NCI-H2227 (cell line): ENCODE measurements around the gene PDE1C.
"Not testable (repeated sequence)": the region's sequence is repeated elsewhere in the genome, so short reads cannot be mapped to it uniquely, and the experiment has no call there.

Source experiments
- DNase-seq: peaks from one replicate; lab custom pipeline; 2025; ENCODE audit not compliant: unreplicated experiment; lab: John Stamatoyannopoulos, UW

The PDE1C gene

DNA sequence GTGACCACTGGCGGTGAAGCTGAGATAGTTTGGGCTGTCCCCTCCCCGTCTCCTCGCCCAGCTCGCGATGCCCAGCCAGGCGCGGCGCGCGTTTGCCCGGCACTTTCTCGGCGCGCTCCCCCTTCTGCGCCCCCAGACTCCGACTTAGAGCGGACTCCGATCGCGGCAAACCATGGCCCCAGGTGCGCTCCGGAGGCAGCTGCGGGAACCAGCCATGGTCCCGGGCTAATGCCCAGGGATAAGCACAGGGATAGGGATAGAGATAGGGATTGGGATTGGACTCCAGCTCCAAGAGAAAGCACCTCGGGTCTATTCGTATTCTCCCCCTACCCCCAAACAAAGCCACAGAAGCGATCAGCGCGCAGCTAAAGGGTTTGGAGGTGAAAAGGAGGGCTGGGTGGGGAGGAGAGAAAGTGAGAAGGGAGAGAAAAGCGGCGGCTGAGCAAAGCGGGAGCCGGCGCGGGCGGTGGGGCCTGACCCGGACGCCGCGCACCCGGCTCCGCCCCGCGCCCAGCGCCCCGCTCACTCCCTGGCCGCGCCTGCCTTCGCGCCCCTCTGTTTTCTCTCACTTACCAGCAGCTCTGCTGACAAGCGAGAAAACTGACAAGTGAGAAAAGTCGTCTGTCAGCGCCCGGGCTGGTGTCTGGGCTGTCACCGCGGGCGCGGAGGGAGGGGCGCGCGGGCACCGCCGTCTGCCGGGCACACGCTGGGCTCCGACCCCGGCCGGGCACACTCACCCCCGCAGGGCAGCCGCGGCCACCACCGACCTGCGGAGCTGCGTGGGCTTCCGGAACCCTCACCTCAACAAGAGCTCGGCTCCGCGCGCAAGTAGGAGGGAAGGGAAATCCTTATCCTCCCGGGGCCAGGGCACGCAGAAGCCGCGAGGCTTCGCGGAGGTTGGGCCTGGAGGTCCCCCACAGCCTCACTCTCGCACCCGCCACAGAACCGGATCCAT is at the start of gene PDE1C:
TSS of gene PDE1C (minus strand) at position 2 of the 955 bp plus-strand sequence.
- DNase-seq = no peak

DNA sequence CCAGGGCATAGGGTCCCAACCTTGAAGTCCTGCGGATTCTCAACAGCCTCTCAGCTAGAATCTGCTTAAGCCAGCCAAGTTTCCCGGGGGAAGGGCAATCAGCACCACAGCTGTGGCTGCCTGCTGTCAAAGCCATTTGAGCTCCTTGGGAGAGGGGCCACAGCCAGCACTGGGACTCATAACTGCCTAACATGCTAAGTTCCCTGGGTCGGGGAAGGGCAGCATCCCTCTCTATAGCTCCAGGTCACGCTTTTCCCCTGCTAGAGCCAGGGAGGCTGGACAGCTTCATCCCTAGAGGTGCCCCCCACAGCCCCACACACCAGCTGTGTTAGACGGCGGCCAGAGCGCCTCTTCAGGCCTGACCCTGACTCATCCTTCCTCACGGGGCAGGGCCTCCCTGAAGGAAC is 49.6 kb upstream of the PDE1C start:
- DNase-seq = no peak

GRCh38 chr7:32117837-32118236 is 47.6 kb upstream of the PDE1C start:
- DNase-seq = no peak

GRCh38 chr7:32116436-32116835 is 46.2 kb upstream of the PDE1C start:
- DNase-seq = no peak

DNA sequence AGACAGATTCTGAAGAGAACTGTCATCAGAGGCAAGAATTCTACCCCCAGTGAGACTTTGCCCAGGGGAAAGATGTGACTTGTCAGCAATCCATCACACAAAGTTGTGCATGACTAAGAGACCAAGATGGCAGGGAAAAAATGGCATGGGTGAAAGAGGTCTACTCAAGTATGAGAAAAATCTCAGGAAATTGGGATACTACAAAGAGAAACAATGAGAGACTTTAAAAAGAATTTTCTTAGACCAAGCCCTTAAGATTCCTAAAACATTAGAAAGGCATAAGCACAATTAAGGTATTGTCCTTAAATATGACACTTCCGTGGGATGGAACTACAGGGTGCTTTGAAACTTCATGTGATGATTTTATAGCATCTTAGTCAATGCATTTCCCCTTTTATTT is 45.6 kb upstream of the PDE1C start:
- DNase-seq = no peak

- no peak for DNase-seq
Measured at GRCh38 chr7:32108651-32109050, 38.4 kb upstream of the PDE1C start.

GRCh38 chr7:32104766-32105165 is 34.6 kb upstream of the PDE1C start:
- no peak for DNase-seq

- no peak for DNase-seq
Measured at GRCh38 chr7:32103361-32103760, 33.2 kb upstream of the PDE1C start.

DNA sequence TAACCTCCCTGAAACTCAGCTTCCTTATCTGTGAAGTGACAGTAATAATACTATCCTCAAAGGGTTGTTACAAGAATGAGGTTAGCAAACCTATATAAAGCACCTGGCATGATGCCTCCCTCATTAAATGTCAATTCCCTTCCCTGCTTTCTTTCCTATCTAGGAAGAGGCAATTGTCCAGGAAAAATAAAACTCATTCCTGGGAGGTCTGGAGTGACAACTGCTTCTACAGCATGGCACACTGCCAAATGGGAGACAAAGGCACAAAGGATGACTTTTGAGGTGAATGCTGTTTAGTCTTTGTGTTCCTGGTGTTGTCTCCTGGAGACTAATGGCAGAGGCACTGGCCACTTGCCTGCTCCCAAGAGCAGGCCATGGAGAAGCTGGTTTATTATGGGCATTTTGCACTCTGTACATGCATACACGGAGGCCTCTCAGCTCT is 32.2 kb upstream of the PDE1C start:
- no peak for DNase-seq

DNA sequence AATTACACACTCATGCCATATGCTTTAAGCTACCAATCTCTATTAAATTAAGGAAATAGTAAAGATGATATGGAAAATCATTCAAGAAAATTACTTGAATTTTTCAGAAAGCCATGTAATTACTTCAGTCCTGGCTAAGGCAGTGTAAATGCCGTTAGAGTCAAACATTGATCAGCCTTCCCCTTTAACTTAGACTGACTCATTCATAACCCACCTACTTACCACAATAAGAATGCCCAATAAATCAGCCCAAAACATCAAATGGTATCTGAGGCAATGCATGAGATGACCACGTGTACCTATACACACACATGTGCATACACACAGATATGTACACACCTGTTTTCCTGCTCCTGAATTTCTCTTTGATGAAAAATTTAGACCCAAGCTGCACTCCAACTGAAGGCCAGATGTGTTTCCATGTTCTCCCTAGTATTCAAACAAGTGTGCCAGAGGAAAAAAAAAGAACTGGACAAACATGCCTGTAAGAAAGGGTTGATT is 30.2 kb upstream of the PDE1C start:
- DNase-seq = no peak

- no peak for DNase-seq
Measured at GRCh38 chr7:32094516-32094915, 24.3 kb upstream of the PDE1C start.

DNA sequence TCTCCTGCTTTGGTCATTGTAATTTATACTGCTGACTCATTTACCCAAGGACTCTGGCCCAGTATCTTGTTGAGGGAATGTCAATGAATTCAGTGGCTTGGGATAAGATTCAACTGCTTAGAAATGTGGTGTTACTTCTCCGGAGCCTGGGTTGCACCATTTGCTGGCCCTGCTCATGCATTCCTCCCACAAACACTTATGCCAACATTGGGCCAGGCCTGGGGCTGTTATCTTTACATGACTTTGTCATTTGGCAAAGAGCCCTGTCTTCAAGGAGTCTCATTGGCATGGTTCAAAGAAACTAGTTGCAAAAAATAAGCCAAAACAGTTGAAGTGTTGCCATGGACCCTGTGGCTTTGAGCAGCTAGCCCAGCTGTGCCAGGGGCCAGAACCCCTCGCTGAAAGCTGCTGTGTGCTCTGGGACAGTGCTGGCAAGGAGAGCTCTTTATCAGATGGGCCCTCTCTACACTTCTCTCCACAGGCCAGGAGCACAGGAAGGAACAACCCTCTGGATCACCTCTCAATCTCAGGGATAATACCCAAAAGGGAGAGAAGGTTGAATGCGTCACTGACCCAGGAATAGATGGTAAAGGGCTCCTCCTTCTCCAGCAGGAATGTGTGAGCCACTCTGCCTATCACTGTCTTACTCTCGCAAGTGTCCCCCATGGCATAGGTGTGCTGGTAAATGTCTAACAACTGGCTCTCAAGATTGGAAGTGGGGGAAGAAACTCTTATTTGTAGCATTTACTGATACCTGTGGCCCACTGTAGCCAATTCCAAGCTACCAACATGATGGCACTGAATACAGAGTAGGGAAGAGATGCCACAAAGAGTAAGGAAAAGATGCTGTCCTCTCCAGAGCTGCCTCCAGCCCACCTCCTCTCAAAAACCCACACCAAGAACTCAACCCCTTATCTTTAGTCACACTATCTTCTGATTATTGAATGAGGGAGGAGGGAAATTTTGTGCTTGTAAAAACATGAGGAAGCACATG is 23.5 kb upstream of the PDE1C start:
- no peak for DNase-seq

DNA sequence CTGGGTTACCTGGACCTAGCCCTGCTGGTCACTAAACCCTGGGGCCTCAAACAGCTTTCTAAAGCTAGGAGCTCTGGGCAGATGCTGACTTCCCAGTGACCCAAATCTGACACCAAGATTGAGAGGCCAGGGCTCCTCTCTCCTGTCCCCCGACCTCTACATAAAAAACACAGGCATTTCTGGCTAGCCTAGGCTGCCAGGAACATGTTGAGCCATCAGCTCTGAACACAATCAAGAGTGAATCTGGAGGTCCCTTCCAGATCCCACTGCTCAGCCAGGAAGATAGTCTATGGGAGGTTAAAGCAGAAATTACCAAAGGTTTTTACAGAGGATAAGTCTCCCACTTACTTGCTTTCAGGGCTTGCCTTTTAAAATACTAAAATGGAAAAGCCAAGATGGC is 22.1 kb upstream of the PDE1C start:
- DNase-seq = no peak

DNA sequence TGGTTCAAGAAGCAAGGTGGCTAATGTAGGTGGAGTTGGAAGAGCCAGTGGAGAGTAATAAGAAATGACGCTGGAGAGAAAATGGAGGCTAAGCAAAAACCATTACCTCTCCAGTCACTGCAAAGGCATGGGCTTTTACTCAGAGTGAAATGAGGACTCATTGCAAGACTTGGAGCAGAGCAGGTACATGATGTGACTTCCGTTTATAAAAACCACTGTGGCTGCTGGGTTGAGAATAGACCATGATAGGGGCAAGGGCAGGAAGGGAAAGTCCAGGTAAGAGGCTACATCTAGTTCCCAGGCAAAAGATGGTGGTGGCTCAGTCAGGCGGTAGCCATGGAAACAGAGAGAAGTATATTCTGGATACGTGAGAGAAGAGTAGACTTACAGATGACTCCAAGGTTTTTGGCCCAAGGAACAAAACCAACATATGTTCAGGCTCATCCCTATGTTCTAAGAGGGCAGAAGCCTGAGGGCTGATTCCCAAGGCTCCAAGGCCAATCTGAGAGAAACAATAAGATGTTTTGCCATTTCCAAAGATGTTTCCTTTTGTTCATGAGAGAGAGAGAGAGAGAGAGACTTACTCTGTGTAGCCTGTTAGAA is 21.5 kb upstream of the PDE1C start:
- no peak for DNase-seq

DNA sequence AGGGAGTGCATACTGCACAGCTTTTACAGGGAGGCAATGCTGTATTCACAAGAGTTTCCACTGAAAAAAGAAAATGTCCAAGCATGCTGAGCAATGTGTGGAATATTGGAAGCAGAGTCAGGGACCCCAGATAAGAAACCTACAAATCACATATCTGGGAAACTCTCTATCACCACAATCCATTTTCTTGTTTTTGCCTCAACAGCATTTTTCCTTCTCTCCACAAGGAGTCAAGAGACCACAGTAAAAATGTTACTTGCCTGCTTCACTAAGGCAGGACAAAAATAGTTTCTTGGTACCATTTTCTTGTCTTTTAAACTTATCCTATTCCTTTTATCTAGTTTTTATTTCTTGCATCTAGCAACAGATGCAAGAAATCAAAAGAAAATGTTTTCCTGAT is 19.5 kb upstream of the PDE1C start:
- no peak for DNase-seq

- no peak for DNase-seq
Measured at GRCh38 chr7:32089256-32089655, 19.0 kb upstream of the PDE1C start.

DNA sequence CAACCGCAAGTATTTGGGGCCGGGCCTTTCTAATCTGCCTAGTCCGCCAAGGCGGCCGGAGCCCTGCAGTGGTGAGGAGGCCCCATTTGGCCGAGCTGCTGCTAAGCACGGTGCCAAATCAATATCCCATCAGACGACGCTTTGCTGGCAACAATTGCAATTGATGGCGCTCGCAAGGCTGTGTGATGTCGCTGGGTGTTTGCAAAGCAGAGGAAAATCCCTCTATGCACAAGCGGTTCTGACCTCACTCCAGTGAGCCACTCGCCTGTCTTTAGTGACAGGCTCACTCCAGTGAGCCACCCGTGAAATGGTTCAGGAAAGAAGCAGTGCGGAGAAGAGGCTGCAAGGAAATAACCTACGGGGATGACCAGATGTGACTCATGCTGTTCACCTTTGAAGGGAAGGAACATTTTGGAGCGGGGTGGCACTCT is 18.3 kb upstream of the PDE1C start:
- DNase-seq = no peak

DNA sequence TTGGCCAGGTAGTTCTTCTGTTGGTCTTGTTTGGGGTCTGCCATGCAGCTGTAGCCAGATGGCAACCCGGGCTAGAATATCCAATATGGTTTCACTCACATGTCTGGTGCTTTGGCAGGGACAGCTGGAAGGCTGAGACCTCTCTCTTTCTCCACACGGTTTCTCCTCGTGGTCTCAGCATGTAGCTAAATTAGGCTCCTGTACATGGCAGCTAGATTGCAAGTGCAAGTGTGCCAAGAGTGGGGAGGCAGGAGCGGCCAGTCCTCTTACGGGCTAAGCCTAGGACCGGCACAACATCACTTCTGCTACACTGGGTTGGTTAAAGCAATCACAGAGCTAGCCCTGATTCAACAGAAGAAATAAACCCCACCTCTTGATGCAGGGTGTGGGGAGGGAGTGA is 9.3 kb upstream of the PDE1C start:
- no peak for DNase-seq

DNA sequence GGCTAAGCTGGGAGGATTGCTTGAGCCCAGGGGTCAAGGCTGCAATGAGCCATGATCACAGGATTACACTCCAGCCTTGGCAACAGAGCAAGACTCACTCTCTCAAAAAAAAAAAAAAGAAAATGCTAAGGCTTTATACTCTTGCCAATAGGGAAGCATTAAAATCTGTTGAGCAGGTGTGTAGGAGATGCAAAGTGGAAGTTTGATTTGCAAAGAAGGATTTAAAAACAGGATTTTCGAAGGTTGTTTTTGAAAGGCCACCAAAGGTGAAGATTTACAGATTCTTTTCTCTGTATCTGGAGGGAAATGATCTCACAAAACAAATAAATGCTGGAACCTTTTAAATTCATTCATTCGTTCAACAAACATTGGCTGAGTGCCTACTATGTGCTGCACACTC is 8.6 kb upstream of the PDE1C start:
- no peak for DNase-seq

DNA sequence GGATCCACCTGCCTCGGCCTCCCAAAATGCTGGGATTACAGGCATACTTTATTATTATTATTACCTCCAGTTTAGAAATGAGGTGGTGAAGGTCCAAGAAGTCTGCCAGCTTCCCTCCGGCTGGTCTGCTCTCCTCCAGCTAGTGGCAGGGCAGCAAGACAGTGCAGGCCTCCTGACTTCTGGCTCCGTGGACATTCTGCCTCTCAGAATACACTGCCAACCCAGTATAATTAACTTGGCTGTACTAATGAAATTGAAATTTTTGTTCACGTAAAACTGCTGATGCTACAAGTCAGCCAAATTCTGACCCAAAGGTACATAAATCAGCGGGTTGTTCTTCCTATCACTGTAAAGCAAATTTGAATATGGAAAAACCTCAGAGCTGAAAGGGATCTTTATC is 7.6 kb upstream of the PDE1C start:
- DNase-seq = no peak

- not testable (repeated sequence) for DNase-seq
Measured at GRCh38 chr7:32076802-32077201, 6.6 kb upstream of the PDE1C start.
